Dedifferentiated amniotic fluid mesenchymal stem cell (primary cell): ENCODE data around the gene MAP1LC3A.
A peak's percentile ranks its signal among the peaks of the same experiment; 100 is the strongest.

Source experiments
- DNase-seq: peaks from one replicate; pipeline ENCODE4 v3.0.0-alpha.2; 2016; ENCODE audit errors: extremely low spot score

The MAP1LC3A gene

GRCh38 chr20:34575756-34576155 is 17.2 kb downstream of the MAP1LC3A start:
- no peak for DNase-seq

GRCh38 chr20:34577061-34577460 is 18.5 kb downstream of the MAP1LC3A start:
- no peak for DNase-seq

GRCh38 chr20:34578025-34578424 is 19.5 kb downstream of the MAP1LC3A start:
- DNase-seq = no peak

GRCh38 chr20:34578521-34578920 is 20.0 kb downstream of the MAP1LC3A start:
- no peak for DNase-seq

- peak; percentile 76 for DNase-seq
Measured at GRCh38 chr20:34579191-34579978, 20.9 kb downstream of the MAP1LC3A start.

- no peak for DNase-seq
Measured at GRCh38 chr20:34579979-34580940, 21.7 kb downstream of the MAP1LC3A start.

- DNase-seq = peak; percentile 77
Measured at GRCh38 chr20:34581341-34582184, 23.0 kb downstream of the MAP1LC3A start.

GRCh38 chr20:34582221-34582620 is 23.7 kb downstream of the MAP1LC3A start:
- no peak for DNase-seq

GRCh38 chr20:34582911-34583310 is 24.4 kb downstream of the MAP1LC3A start:
- DNase-seq = no peak

GRCh38 chr20:34583544-34583943 is 25.0 kb downstream of the MAP1LC3A start:
- DNase-seq = no peak

- DNase-seq = no peak
Measured at GRCh38 chr20:34585019-34585418, 26.5 kb downstream of the MAP1LC3A start.

GRCh38 chr20:34586488-34587163 is 28.1 kb downstream of the MAP1LC3A start:
- no peak for DNase-seq

GRCh38 chr20:34595377-34596184 is 37.1 kb downstream of the MAP1LC3A start:
- DNase-seq = no peak

- no peak for DNase-seq
Measured at GRCh38 chr20:34600892-34601653, 42.6 kb downstream of the MAP1LC3A start.

- no peak for DNase-seq
Measured at GRCh38 chr20:34604980-34605788, 46.7 kb downstream of the MAP1LC3A start.

- DNase-seq = no peak
Measured at GRCh38 chr20:34607066-34607465, 48.5 kb downstream of the MAP1LC3A start.
